Hepatocyte (in vitro differentiated cells): Measurements from ENCODE around the gene MPZL1.

Source experiments
- EZH2 ChIP-seq: fragments of 200-600 bp; sonication (generic); IDR thresholded peaks from 2 replicates; pipeline ENCODE4 v1.6.1; 2016; ENCODE audit warnings: antibody characterized with exemption, mild to moderate bottlenecking, borderline replicate concordance
- EZH2phosphoT487 ChIP-seq: fragments of 200-600 bp; sonication (generic); IDR thresholded peaks from one replicate; pipeline ENCODE4 v1.6.1; 2018; ENCODE audit warnings: antibody characterized with exemption, mild to moderate bottlenecking, low read depth, moderate library complexity; ENCODE audit not compliant: unreplicated experiment, severe bottlenecking
- TF ChIP-seq, protein P1 (sequence below): fragments of 200-600 bp; sonication (generic); IDR thresholded peaks from 2 replicates; pipeline ENCODE4 v1.5.1; 2016; ENCODE audit warnings: antibody characterized with exemption, mild to moderate bottlenecking; ENCODE audit not compliant: poor library complexity

GRCh38 chr1:167734841-167735240 is 13.1 kb downstream of the MPZL1 start:
- TF ChIP-seq EZH2, result no peak
- TF ChIP-seq, protein P1, sequence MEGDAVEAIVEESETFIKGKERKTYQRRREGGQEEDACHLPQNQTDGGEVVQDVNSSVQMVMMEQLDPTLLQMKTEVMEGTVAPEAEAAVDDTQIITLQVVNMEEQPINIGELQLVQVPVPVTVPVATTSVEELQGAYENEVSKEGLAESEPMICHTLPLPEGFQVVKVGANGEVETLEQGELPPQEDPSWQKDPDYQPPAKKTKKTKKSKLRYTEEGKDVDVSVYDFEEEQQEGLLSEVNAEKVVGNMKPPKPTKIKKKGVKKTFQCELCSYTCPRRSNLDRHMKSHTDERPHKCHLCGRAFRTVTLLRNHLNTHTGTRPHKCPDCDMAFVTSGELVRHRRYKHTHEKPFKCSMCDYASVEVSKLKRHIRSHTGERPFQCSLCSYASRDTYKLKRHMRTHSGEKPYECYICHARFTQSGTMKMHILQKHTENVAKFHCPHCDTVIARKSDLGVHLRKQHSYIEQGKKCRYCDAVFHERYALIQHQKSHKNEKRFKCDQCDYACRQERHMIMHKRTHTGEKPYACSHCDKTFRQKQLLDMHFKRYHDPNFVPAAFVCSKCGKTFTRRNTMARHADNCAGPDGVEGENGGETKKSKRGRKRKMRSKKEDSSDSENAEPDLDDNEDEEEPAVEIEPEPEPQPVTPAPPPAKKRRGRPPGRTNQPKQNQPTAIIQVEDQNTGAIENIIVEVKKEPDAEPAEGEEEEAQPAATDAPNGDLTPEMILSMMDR, result no peak
- TF ChIP-seq EZH2phosphoT487, result no peak
